HEK293 (cell line): ENCODE results near the gene DGUOK.
"Not testable (repeated sequence)": the region's sequence is repeated elsewhere in the genome, so short reads cannot be mapped to it uniquely, and the experiment has no call there.

Experiments
- CTCF ChIA-PET: fragments of 350-600 bp; formaldehyde crosslinking; extraction: SDS; loops from one replicate; lab custom pipeline; 2021; ENCODE audit warnings: antibody characterized with exemption; lab: Yijun Ruan, JAX
- POLR2A ChIA-PET: fragments of 300-600 bp; formaldehyde crosslinking; extraction: SDS; loops from one replicate; lab custom pipeline; 2020; ENCODE audit warnings: antibody characterized with exemption, inconsistent platforms; lab: Yijun Ruan, JAX
- H3K27ac ChIP-seq: fragments of 200-500 bp; sonication (Bioruptor generic); 2 replicates; pipeline ENCODE4 v1.5.1; 2014; ENCODE audit warnings: low read depth, low read length, control low read depth, inconsistent platforms; ENCODE audit errors: extremely low read depth
- H3K36me3 ChIP-seq, 2 experiments: fragments of 200-500 bp in 1 of 2; sonication (Bioruptor generic) in 1 of 2; 1 replicate in 1 of 2; 2 replicates in 1 of 2; pipeline ENCODE4 v1.5.1; 2014 to 2017; ENCODE audit warnings: inconsistent platforms in 2 of 2, low read length in 2 of 2; ENCODE audit not compliant: control insufficient read depth in 2 of 2, insufficient read depth in 1 of 2
- H3K4me1 ChIP-seq: fragments of 200-500 bp; sonication (Bioruptor generic); 2 replicates; pipeline ENCODE4 v1.5.1; 2014; ENCODE audit warnings: mild to moderate bottlenecking, low read length, inconsistent platforms; ENCODE audit not compliant: control insufficient read depth, insufficient read depth
- H3K4me3 ChIP-seq: 2 replicates; pipeline ENCODE4 v1.5.1; 2011; ENCODE audit warnings: low read depth, mild to moderate bottlenecking, control low read depth, low read length, moderate library complexity
- H3K9me3 ChIP-seq: fragments of 200-500 bp; sonication (Bioruptor generic); 2 replicates; pipeline ENCODE4 v1.5.1; 2014; ENCODE audit warnings: low read depth, low read length, inconsistent platforms; ENCODE audit not compliant: control insufficient read depth, insufficient read depth
- KLF9 ChIP-seq: fragments of 450-650 bp; formaldehyde crosslinking; IDR thresholded peaks from 2 replicates; pipeline ENCODE4 v1.5.1; 2016; ENCODE audit warnings: missing biosample characterization, missing genetic modification characterization, low read depth
- ZBTB20 ChIP-seq: fragments of 450-650 bp; formaldehyde crosslinking; IDR thresholded peaks from 2 replicates; pipeline ENCODE4 v1.5.1; 2016; ENCODE audit warnings: missing biosample characterization, missing genetic modification characterization
- ZNF394 ChIP-seq: fragments of 450-650 bp; formaldehyde crosslinking; IDR thresholded peaks from 2 replicates; pipeline ENCODE4 v1.5.1; 2016; ENCODE audit warnings: missing biosample characterization, missing genetic modification characterization, mild to moderate bottlenecking, moderate library complexity, borderline replicate concordance
- ZNF549 ChIP-seq: fragments of 450-650 bp; IDR thresholded peaks from 2 replicates; pipeline ENCODE4 v1.5.1; 2018; ENCODE audit warnings: missing biosample characterization, missing genetic modification characterization, mild to moderate bottlenecking, inconsistent platforms, moderate library complexity
- ZNF585B ChIP-seq: fragments of 450-650 bp; formaldehyde crosslinking; IDR thresholded peaks from 2 replicates; pipeline ENCODE4 v1.5.1; 2016; ENCODE audit warnings: missing biosample characterization, missing genetic modification characterization
- ZNF830 ChIP-seq: fragments of 450-650 bp; IDR thresholded peaks from 2 replicates; pipeline ENCODE4 v1.5.0; 2018; ENCODE audit warnings: missing biosample characterization, missing genetic modification characterization, low read depth, mild to moderate bottlenecking, moderate library complexity
- TF ChIP-seq, protein P1 (sequence below): fragments of 450-650 bp; formaldehyde crosslinking; IDR thresholded peaks from 2 replicates; pipeline ENCODE4 v1.5.1; 2016; ENCODE audit warnings: missing biosample characterization, missing genetic modification characterization
- TF ChIP-seq, protein P2 (sequence below): fragments of 450-650 bp; formaldehyde crosslinking; IDR thresholded peaks from 2 replicates; pipeline ENCODE4 v1.5.1; 2017; ENCODE audit warnings: missing biosample characterization, missing genetic modification characterization
- TF ChIP-seq, protein P3 (sequence below): fragments of 450-650 bp; formaldehyde crosslinking; conservative IDR thresholded peaks from 2 replicates; pipeline ENCODE4 v1.5.1; 2016; ENCODE audit warnings: low read depth, missing biosample characterization, missing genetic modification characterization
- TF ChIP-seq, protein P4 (sequence below): fragments of 450-650 bp; formaldehyde crosslinking; IDR thresholded peaks from 2 replicates; pipeline ENCODE4 v1.5.1; 2017; ENCODE audit warnings: missing biosample characterization, missing genetic modification characterization

DGUOK gene

DNA sequence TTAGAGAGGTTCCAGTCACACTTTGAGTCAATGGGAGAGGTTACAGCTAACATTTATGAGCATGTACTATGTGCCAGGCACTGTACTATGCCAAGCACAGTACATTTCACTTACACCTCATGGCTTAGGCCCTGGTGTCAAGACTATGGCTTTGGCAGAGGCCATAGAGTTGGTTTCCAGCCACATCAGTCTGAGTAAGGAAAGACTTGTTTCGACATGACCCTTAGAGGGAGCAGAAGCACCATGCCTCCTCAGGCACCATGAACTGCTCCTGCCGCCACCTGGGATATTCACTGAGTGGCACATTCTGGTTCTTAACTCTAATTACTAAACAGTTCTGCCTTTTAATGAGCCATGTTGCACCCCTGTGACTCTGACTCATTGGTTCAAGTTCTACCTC is 12.7 kb downstream of the DGUOK start:
- no peak overlapping the region for H3K27ac ChIP-seq
- H3K9me3 ChIP-seq, result no peaks in the 10 kb centered on the region
- H3K4me1 ChIP-seq, result no peaks in the 10 kb centered on the region
- POLR2A ChIA-PET, result no interaction called here
- TF ChIP-seq KLF9 (tag by site-specific recombination) (no peak), ZNF394 (no peak), ZBTB20 (tag by site-specific recombination) (no peak)
- TF ChIP-seq, protein P1, sequence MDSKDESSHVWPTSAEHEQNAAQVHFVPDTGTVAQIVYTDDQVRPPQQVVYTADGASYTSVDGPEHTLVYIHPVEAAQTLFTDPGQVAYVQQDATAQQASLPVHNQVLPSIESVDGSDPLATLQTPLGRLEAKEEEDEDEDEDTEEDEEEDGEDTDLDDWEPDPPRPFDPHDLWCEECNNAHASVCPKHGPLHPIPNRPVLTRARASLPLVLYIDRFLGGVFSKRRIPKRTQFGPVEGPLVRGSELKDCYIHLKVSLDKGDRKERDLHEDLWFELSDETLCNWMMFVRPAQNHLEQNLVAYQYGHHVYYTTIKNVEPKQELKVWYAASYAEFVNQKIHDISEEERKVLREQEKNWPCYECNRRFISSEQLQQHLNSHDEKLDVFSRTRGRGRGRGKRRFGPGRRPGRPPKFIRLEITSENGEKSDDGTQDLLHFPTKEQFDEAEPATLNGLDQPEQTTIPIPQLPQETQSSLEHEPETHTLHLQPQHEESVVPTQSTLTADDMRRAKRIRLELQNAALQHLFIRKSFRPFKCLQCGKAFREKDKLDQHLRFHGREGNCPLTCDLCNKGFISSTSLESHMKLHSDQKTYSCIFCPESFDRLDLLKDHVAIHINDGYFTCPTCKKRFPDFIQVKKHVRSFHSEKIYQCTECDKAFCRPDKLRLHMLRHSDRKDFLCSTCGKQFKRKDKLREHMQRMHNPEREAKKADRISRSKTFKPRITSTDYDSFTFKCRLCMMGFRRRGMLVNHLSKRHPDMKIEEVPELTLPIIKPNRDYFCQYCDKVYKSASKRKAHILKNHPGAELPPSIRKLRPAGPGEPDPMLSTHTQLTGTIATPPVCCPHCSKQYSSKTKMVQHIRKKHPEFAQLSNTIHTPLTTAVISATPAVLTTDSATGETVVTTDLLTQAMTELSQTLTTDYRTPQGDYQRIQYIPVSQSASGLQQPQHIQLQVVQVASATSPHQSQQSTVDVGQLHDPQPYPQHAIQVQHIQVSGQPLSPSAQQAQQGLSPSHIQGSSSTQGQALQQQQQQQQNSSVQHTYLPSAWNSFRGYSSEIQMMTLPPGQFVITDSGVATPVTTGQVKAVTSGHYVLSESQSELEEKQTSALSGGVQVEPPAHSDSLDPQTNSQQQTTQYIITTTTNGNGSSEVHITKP (tag by site-specific recombination), result peak; percentile 49
- CTCF ChIA-PET, result interaction anchor here (1.6 kb wide), 1 partner anchor 9 kb away, joined by 4 read pairs; no protein-coding TSS in a partner anchor
- peaks cover 13 to 82% of the 10 kb centered on the region in 2 experiments; a peak in 2 of 3 replicates for H3K36me3 ChIP-seq
- no peak overlapping the region for H3K4me3 ChIP-seq

DNA sequence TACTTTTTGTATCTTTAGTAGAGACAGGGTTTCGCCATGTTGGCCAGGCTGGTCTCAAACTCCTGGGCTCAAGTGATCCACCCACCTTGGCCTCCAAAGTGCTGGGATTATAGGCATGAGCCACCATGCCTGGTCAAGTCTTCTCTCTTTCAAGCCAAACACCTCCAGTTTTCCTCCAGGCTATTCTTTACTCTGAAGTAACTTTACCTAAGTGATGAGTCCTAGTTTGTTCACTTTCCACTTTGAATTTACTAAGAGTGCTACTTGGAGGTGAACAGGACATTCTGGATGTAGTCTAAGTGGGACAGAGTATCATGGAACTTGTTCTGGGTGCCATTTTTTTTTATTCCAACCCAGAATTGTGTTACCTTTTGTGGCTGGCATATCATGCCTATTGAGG is 13.4 kb downstream of the DGUOK start:
- H3K4me1 ChIP-seq, POLR2A ChIA-PET, H3K4me3 ChIP-seq, H3K9me3 ChIP-seq, H3K27ac ChIP-seq, CTCF ChIA-PET: not testable (repeated sequence)
- peaks cover 12 to 86% of the 10 kb centered on the region in 2 experiments; a peak in 2 of 3 replicates for H3K36me3 ChIP-seq

DNA sequence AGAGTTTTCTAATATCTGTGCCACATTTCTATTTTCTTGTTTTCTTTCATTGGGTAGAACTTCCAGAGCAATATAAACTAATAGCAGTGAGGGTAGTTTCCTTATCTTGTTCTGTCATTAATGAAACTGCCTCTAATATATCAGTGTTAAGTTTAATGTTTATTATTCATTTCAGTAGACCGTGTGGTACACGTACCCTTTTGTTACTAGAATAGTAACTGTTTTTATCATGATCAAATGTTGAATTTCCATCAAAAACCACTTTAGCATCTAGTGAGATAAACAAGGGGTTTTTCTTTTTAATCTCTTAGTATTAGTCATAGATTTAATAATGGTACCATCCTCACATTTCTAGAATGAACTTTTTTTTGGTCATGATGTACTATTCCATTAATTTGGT is 16.0 kb downstream of the DGUOK start:
- H3K36me3 ChIP-seq, result peaks cover 19 to 88% of the 10 kb centered on the region in 2 experiments
- POLR2A ChIA-PET, result no interaction called here
- no peaks in the 10 kb centered on the region for H3K9me3 ChIP-seq
- H3K4me1 ChIP-seq, result no peaks in the 10 kb centered on the region
- TF ChIP-seq, protein P2, sequence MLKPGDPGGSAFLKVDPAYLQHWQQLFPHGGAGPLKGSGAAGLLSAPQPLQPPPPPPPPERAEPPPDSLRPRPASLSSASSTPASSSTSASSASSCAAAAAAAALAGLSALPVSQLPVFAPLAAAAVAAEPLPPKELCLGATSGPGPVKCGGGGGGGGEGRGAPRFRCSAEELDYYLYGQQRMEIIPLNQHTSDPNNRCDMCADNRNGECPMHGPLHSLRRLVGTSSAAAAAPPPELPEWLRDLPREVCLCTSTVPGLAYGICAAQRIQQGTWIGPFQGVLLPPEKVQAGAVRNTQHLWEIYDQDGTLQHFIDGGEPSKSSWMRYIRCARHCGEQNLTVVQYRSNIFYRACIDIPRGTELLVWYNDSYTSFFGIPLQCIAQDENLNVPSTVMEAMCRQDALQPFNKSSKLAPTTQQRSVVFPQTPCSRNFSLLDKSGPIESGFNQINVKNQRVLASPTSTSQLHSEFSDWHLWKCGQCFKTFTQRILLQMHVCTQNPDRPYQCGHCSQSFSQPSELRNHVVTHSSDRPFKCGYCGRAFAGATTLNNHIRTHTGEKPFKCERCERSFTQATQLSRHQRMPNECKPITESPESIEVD (tag by site-specific recombination), result no peak
- TF ChIP-seq ZNF830 (no peak), ZNF549 (tag by site-specific recombination) (no peak), ZNF585B (tag by site-specific recombination) (no peak)
- TF ChIP-seq, protein P3, sequence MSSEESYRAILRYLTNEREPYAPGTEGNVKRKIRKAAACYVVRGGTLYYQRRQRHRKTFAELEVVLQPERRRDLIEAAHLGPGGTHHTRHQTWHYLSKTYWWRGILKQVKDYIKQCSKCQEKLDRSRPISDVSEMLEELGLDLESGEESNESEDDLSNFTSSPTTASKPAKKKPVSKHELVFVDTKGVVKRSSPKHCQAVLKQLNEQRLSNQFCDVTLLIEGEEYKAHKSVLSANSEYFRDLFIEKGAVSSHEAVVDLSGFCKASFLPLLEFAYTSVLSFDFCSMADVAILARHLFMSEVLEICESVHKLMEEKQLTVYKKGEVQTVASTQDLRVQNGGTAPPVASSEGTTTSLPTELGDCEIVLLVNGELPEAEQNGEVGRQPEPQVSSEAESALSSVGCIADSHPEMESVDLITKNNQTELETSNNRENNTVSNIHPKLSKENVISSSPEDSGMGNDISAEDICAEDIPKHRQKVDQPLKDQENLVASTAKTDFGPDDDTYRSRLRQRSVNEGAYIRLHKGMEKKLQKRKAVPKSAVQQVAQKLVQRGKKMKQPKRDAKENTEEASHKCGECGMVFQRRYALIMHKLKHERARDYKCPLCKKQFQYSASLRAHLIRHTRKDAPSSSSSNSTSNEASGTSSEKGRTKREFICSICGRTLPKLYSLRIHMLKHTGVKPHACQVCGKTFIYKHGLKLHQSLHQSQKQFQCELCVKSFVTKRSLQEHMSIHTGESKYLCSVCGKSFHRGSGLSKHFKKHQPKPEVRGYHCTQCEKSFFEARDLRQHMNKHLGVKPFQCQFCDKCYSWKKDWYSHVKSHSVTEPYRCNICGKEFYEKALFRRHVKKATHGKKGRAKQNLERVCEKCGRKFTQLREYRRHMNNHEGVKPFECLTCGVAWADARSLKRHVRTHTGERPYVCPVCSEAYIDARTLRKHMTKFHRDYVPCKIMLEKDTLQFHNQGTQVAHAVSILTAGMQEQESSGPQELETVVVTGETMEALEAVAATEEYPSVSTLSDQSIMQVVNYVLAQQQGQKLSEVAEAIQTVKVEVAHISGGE (tag by site-specific recombination), result no peak
- TF ChIP-seq, protein P4, sequence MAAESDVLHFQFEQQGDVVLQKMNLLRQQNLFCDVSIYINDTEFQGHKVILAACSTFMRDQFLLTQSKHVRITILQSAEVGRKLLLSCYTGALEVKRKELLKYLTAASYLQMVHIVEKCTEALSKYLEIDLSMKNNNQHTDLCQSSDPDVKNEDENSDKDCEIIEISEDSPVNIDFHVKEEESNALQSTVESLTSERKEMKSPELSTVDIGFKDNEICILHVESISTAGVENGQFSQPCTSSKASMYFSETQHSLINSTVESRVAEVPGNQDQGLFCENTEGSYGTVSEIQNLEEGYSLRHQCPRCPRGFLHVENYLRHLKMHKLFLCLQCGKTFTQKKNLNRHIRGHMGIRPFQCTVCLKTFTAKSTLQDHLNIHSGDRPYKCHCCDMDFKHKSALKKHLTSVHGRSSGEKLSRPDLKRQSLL (tag by site-specific recombination), result no peak
- H3K27ac ChIP-seq, result no peak overlapping the region
- H3K4me3 ChIP-seq, result no peak overlapping the region
- CTCF ChIA-PET, result no interaction called here
